ENCODE results near the gene IGSF21.

GRCh38 chr1:18142471-18142870 lies 34.9 kb downstream of the IGSF21 start:
- TF ChIP-seq, protein P1, sequence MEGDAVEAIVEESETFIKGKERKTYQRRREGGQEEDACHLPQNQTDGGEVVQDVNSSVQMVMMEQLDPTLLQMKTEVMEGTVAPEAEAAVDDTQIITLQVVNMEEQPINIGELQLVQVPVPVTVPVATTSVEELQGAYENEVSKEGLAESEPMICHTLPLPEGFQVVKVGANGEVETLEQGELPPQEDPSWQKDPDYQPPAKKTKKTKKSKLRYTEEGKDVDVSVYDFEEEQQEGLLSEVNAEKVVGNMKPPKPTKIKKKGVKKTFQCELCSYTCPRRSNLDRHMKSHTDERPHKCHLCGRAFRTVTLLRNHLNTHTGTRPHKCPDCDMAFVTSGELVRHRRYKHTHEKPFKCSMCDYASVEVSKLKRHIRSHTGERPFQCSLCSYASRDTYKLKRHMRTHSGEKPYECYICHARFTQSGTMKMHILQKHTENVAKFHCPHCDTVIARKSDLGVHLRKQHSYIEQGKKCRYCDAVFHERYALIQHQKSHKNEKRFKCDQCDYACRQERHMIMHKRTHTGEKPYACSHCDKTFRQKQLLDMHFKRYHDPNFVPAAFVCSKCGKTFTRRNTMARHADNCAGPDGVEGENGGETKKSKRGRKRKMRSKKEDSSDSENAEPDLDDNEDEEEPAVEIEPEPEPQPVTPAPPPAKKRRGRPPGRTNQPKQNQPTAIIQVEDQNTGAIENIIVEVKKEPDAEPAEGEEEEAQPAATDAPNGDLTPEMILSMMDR (IDR thresholded peaks at IDR 0.05) = no peak
- TF ChIP-seq POLR2A (IDR thresholded peaks at IDR 0.05) = no peak
